Occipital lobe (tissue), 2 donors: ENCODE results near the gene ZNF503. TPM values are rescaled to one million over a fixed set of nuclear protein-coding genes. Genes with fewer than 3 reads are reported as not detected.

Experiments
- DNase-seq: peaks from one replicate; lab custom pipeline; 2025; lab: John Stamatoyannopoulos, UW
- total RNA-seq: library from RNA; depleted of rRNA; stranded (reverse); fragments of >200 nt; gene quantifications from one replicate; pipeline ENCODE4 v1.2.3, GENCODE V29; 2014

ZNF503 gene
- total RNA-seq, 1 donor from 2014 or later, result 1.1 TPM

GRCh38 chr10:75356484-75356883 lies 45.1 kb downstream of the ZNF503 start:
- no peak for DNase-seq

- no peak for DNase-seq
Measured at GRCh38 chr10:75355706-75356105, 45.9 kb downstream of the ZNF503 start.

- no peak for DNase-seq
Measured at GRCh38 chr10:75353183-75353582, 48.4 kb downstream of the ZNF503 start.

- DNase-seq, result no peak
Measured at GRCh38 chr10:75352650-75353049, 48.9 kb downstream of the ZNF503 start.

GRCh38 chr10:75351637-75352036 lies 49.9 kb downstream of the ZNF503 start:
- DNase-seq, result no peak

- DNase-seq, result no peak
Measured at GRCh38 chr10:75350791-75351190, 50.8 kb downstream of the ZNF503 start.

Other genes with a start within 250 kb of the ZNF503 start
- 126 TPM for gene VDAC2, start 191.0 kb downstream of the ZNF503 start, total RNA-seq
- gene COMTD1, start 165.8 kb downstream of the ZNF503 start, total RNA-seq, result 19.7 TPM
- gene LRMDA, start 29.9 kb upstream of the ZNF503 start, total RNA-seq, result 0.62 TPM